K562 (cell line): ENCODE measurements around the gene LY6G6C. TPM values are rescaled to one million over a fixed set of nuclear protein-coding genes. Genes with fewer than 3 reads are reported as not detected.

Source experiments
- ATAC-seq: fragments of 200-7000 bp; cut with Tn5 transposase; 3 replicates; pipeline ENCODE4 v1.9.1; 2020; ENCODE audit warnings: moderate library complexity
- BruUV-seq: library from RNA; stranded (reverse); fragments of 400-500 nt; replicated peaks from 2 replicates; lab custom pipeline; 2021; lab: Mats Ljungman, UMichigan
- CTCF ChIA-PET: fragments of 300-600 bp; formaldehyde crosslinking; extraction: SDS; loops from one replicate; lab custom pipeline; 2021; ENCODE audit warnings: low intra/inter-chr PET ratio; lab: Yijun Ruan, JAX
- POLR2A ChIA-PET: fragments of 300-600, 350-650 bp; sonication (Branson Sonifier 250); formaldehyde crosslinking; extraction: SDS; loops from one replicate; lab custom pipeline; 2021; ENCODE audit warnings: antibody characterized with exemption, inconsistent platforms; lab: Yijun Ruan, JAX
- DNase-seq, 4 experiments: peaks; one replicate each; pipeline versions ENCODE4 v3.0.0 to v3.0.0-alpha.2; 2011 to 2018; ENCODE audit warnings: low spot score in 3 of 4, mixed read lengths in 3 of 4; ENCODE audit errors: extremely low read depth in 1 of 4
- FAIRE-seq: peaks from 2 replicates; lab custom pipeline; 2011; peaks lifted over from hg19 to GRCh38; lab: Jason Lieb, UNC
- H2AFZ ChIP-seq: 2 replicates; pipeline ENCODE4 v1.6.0; 2011; ENCODE audit warnings: low read depth, low read length, control low read depth, inconsistent platforms
- H3K27ac ChIP-seq: fragments of 200-600 bp; 3 replicates; pipeline ENCODE4 v1.8.0; 2011; ENCODE audit warnings: low read depth, mild to moderate bottlenecking, control low read depth, inconsistent platforms, low read length, moderate library complexity, mixed read lengths; ENCODE audit errors: extremely low read depth
- H3K27me3 ChIP-seq, 2 experiments: fragments of 300-600 bp in 1 of 2; 2 replicates in 1 of 2; 3 replicates in 1 of 2; pipeline versions ENCODE4 v1.6.0 to v1.8.0; 2011; ENCODE audit warnings: inconsistent platforms in 2 of 2, low read length in 2 of 2, mild to moderate bottlenecking in 1 of 2, mixed read lengths in 1 of 2, moderate library complexity in 1 of 2; ENCODE audit not compliant: control insufficient read depth in 2 of 2, insufficient read depth in 2 of 2
- H3K36me3 ChIP-seq: fragments of 300-600 bp; 3 replicates; pipeline ENCODE4 v1.8.0; 2011; ENCODE audit warnings: mild to moderate bottlenecking, low read length, inconsistent platforms; ENCODE audit not compliant: control insufficient read depth, insufficient read depth
- H3K4me1 ChIP-seq, 2 experiments: fragments of 200-600 bp in 1 of 2; replicated peaks in 1 of 2; 2 replicates in 1 of 2; 3 replicates in 1 of 2; pipeline versions ENCODE4 v1.5.1 to v1.8.0; 2011; ENCODE audit warnings: inconsistent platforms in 2 of 2, low read length in 2 of 2, mild to moderate bottlenecking in 1 of 2, mixed read lengths in 1 of 2, moderate library complexity in 1 of 2; ENCODE audit not compliant: control insufficient read depth in 2 of 2, insufficient read depth in 2 of 2
- H3K4me2 ChIP-seq: 2 replicates; pipeline ENCODE4 v1.6.1; 2011; ENCODE audit warnings: low read length, control low read depth, inconsistent platforms, mixed read lengths; ENCODE audit not compliant: insufficient read depth
- H3K4me3 ChIP-seq: fragments of 200-600 bp; sonication (generic), shearing (Covaris generic); 2 replicates; pipeline ENCODE4 v1.5.1; 2016; ENCODE audit warnings: control low read depth, inconsistent platforms
- H3K79me2 ChIP-seq: fragments of 200-600 bp; 3 replicates; pipeline ENCODE4 v1.8.0; 2011; ENCODE audit warnings: low read length, inconsistent platforms; ENCODE audit not compliant: control insufficient read depth, insufficient read depth
- H3K9ac ChIP-seq, 2 experiments: 2 replicates each; pipeline versions ENCODE4 v1.6.0 to v1.6.1; 2011; ENCODE audit warnings: low read depth in 2 of 2, low read length in 2 of 2, control low read depth in 1 of 2, inconsistent platforms in 1 of 2, mild to moderate bottlenecking in 1 of 2, mixed read lengths in 1 of 2; ENCODE audit not compliant: insufficient read depth in 1 of 2
- H3K9me1 ChIP-seq: one replicate; pipeline ENCODE4 v1.6.0; 2011; ENCODE audit warnings: inconsistent platforms, mild to moderate bottlenecking, low read length, moderate library complexity; ENCODE audit not compliant: control insufficient read depth, insufficient read depth
- H3K9me3 ChIP-seq: replicated peaks from 2 replicates; pipeline ENCODE4 v1.5.1; 2011; ENCODE audit warnings: low read depth, low read length, inconsistent platforms; ENCODE audit not compliant: control insufficient read depth, insufficient read depth
- H4K20me1 ChIP-seq: replicated peaks from 2 replicates; pipeline ENCODE4 v1.6.1; 2011; ENCODE audit warnings: low read length, inconsistent platforms, mixed read lengths; ENCODE audit not compliant: control insufficient read depth, insufficient read depth
- BRCA1 ChIP-seq, 2 experiments: fragments of 450-650 bp in 1 of 2; sonication (generic) in 1 of 2; formaldehyde crosslinking in 1 of 2; IDR thresholded peaks; 2 replicates each; pipeline versions ENCODE4 v1.5.0 to v1.6.1; 2017 to 2020; ENCODE audit warnings: mild to moderate bottlenecking in 1 of 2, missing genetic modification reagents in 1 of 2
- CBFA2T3 ChIP-seq: fragments of 450-650 bp; IDR thresholded peaks from 2 replicates; pipeline ENCODE4 v1.6.1; 2017
- MEF2A ChIP-seq: IDR thresholded peaks from 2 replicates; pipeline ENCODE4 v1.6.1; 2011; ENCODE audit warnings: low read depth, mild to moderate bottlenecking, low read length, moderate library complexity; ENCODE audit not compliant: control insufficient read depth
- MYNN ChIP-seq, 2 experiments: sonication (generic); formaldehyde crosslinking in 1 of 2; IDR thresholded peaks; 2 replicates each; pipeline versions ENCODE4 v1.5.0 to v1.6.1; 2016 to 2020; ENCODE audit warnings: antibody characterized with exemption in 1 of 2, missing genetic modification reagents in 1 of 2
- NR2C2 ChIP-seq, 2 experiments: fragments of 200-800 bp in 1 of 2; sonication (Bioruptor generic) in 1 of 2; sonication (generic) in 1 of 2; formaldehyde crosslinking in 1 of 2; IDR thresholded peaks; 2 replicates each; pipeline versions ENCODE4 v1.6.1 to v1.8.0; 2016 to 2022; ENCODE audit warnings: mild to moderate bottlenecking in 1 of 2, missing compliant biosample characterization in 1 of 2, missing genetic modification characterization in 1 of 2, missing genetic modification reagents in 1 of 2
- SMC3 ChIP-seq: conservative IDR thresholded peaks from 2 replicates; pipeline ENCODE4 v1.6.1; 2011; ENCODE audit warnings: low read depth, low read length, improper control_type of control experiment; ENCODE audit not compliant: insufficient read depth
- STAG1 ChIP-seq: sonication (generic); formaldehyde crosslinking; IDR thresholded peaks from 2 replicates; pipeline ENCODE4 v1.5.0; 2020; ENCODE audit warnings: missing genetic modification reagents, borderline replicate concordance
- TEAD4 ChIP-seq, 2 experiments: sonication (generic) in 1 of 2; formaldehyde crosslinking in 1 of 2; IDR thresholded peaks; 2 replicates each; pipeline versions ENCODE4 v1.6.1 to v1.8.0; 2012 to 2022; ENCODE audit warnings: borderline replicate concordance in 1 of 2, inconsistent platforms in 1 of 2, low read length in 1 of 2, mild to moderate bottlenecking in 1 of 2, missing genetic modification reagents in 1 of 2
- ZBTB7A ChIP-seq: IDR thresholded peaks from 2 replicates; pipeline ENCODE4 v1.6.1; 2011; ENCODE audit warnings: low read depth, mild to moderate bottlenecking, low read length, moderate library complexity, borderline replicate concordance; ENCODE audit not compliant: control insufficient read depth
- ZNF212 ChIP-seq: fragments of 450-650 bp; formaldehyde crosslinking; IDR thresholded peaks from 2 replicates; pipeline ENCODE4 v1.4.0; 2020; ENCODE audit warnings: mild to moderate bottlenecking
- ZNF699 ChIP-seq: fragments of 250-450 bp; sonication (Bioruptor Pico); IDR thresholded peaks from 2 replicates; pipeline ENCODE4 v1.8.0; 2021; ENCODE audit warnings: mild to moderate bottlenecking, moderate library complexity; ENCODE audit not compliant: insufficient replicate concordance
- WGBS: fragments of 100-300 bp; shearing (Covaris generic); methylation state at CpG from one replicate; pipeline ENCODE4 v1.1.6; 2016; ENCODE audit warnings: low coverage, mixed read lengths; ENCODE audit not compliant: insufficient coverage; ENCODE audit errors: missing lambda C conversion rate; 5-methylcytosine and 5-hydroxymethylcytosine counted together
- in situ Hi-C: fragments of 300-500 bp; cut with MboI; formaldehyde crosslinking; loops from 4 replicates; pipeline ENCODE4 v1.15.0; 2018; ENCODE audit warnings: inconsistent platforms, mixed read lengths
- intact Hi-C: fragments of 100-400 bp; cut with micrococcal nuclease; formaldehyde crosslinking; loops from 2 replicates; pipeline ENCODE4 v1.14.2; 2022
- polyA plus RNA-seq, 8 experiments: library from polyadenylated mRNA; depleted of rRNA in 4 of 8; stranded (reverse) in 5 of 8; unstranded in 3 of 8; fragments of >200 nt; fragmentation: Nextera tagmentation in 2 of 8; fragmentation: Illumina TruSeq in 1 of 8; extraction: Ambion mirVana in 2 of 8; extraction: Trizol in 1 of 8; gene quantifications; 2 replicates each; pipeline versions ENCODE4 v1.2.1 to v1.2.3, GENCODE V29; 2011 to 2014; ENCODE audit warnings: inconsistent platforms in 1 of 8, missing spikeins in 1 of 8
- total RNA-seq, 7 experiments: library from RNA; depleted of rRNA in 6 of 7; stranded (reverse); fragments of >200 nt in 6 of 7; fragmentation: Illumina TruSeq in 2 of 7; extraction: Trizol in 2 of 7; gene quantifications; 2 replicates each; pipeline versions ENCODE4 v1.2.1 to v1.2.3, GENCODE V29; 2011 to 2021; ENCODE audit warnings: low replicate concordance in 1 of 7
- TF ChIP-seq, protein P1 (sequence below): fragments of 450-650 bp; IDR thresholded peaks from 2 replicates; pipeline ENCODE4 v1.6.1; 2018; ENCODE audit not compliant: partially characterized antibody
- TF ChIP-seq, protein P2 (sequence below): fragments of 250-450 bp; sonication (Bioruptor Pico); IDR thresholded peaks from 2 replicates; pipeline ENCODE4 v1.8.0; 2021; ENCODE audit warnings: moderate library complexity, mild to moderate bottlenecking, inconsistent platforms

LY6G6C gene
- total and polyA plus RNA-seq, 9 of the 15 experiments (the other 6 are each of a cell fraction or from before 2014, with no cell fraction given) = 0.06 to 0.20 TPM; not detected in 7

DNA sequence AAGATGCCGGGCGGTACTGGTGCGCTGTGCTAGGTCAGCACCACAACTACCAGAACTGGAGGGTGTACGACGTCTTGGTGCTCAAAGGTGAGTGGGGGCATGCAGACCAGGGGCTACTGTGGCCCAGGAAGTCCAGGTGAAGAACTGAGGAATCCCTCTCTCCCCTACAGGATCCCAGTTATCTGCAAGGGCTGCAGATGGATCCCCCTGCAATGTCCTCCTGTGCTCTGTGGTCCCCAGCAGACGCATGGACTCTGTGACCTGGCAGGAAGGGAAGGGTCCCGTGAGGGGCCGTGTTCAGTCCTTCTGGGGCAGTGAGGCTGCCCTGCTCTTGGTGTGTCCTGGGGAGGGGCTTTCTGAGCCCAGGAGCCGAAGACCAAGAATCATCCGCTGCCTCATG is 13.8 kb downstream of the LY6G6C start:
- ChIA-PET POLR2A (interaction anchor here (1.1 to 12.4 kb wide), 5 partner anchors 8 to 56 kb away, joined by 3 to 223 read pairs (median 7); partner anchors contain the start of genes DDAH2, LY6G6C, LY6G6D and MPIG6B), CTCF (no interaction called here)
- FAIRE-seq = no peak
- Histone ChIP-seq H3K27me3 (no peaks in the 10 kb centered on the region), H3K36me3 (no peaks in the 10 kb centered on the region), H3K9me3 (no peaks in the 10 kb centered on the region), H3K27ac (no peak overlapping the region), H3K4me1 (peaks cover 29 to 40% of the 10 kb centered on the region in 2 experiments), H3K4me3 (no peak overlapping the region), H3K9me1 (no peaks in the 10 kb centered on the region), H3K4me2 (no peak overlapping the region), H3K9ac (peak overlapping the region in 1 of 2 experiments; percentile 23; a peak in 2 of 4 replicates), H3K79me2 (peaks cover 8% of the 10 kb centered on the region), H2AFZ (peak overlapping the region; percentile 91; the same call in 1 of the 2 replicates), H4K20me1 (no peaks in the 10 kb centered on the region)
- ATAC-seq = no peak
- intact Hi-C loops = no loop called here
- in situ Hi-C loops = no loop called here
- 81% methylated on average over 10 of the region's 10 CpGs for whole genome bisulfite sequencing
- no TSS peak for BruUV-seq
- DNase-seq = no peak
- TF ChIP-seq ZNF212 (CRISPR knock-in tag) (no peak), ZBTB7A (peak; percentile 14; the same call in 1 of the 2 replicates), ZNF699 (CRISPR knock-in tag) (no peak), TEAD4 (IDR thresholded peaks at IDR 0.05; ENCODE audit: low read length) (no peak), TEAD4 (CRISPR knock-in tag; IDR thresholded peaks at IDR 0.05; ENCODE audit: borderline replicate concordance) (0 out of 2 replicates have a peak, but pooled peaks have one; percentile 13), MYNN (IDR thresholded peaks at IDR 0.05) (no peak), MYNN (CRISPR knock-in tag; IDR thresholded peaks at IDR 0.05) (0 out of 2 replicates have a peak, but pooled peaks have one; percentile 25), STAG1 (CRISPR knock-in tag) (0 out of 2 replicates have a peak, but pooled peaks have one; percentile 31), BRCA1 (IDR thresholded peaks at IDR 0.05) (no peak), BRCA1 (CRISPR knock-in tag; IDR thresholded peaks at IDR 0.05) (0 out of 2 replicates have a peak, but pooled peaks have one; percentile 79), NR2C2 (CRISPR knock-in tag; IDR thresholded peaks at IDR 0.05) (no peak), NR2C2 (tag; IDR thresholded peaks at IDR 0.05) (no peak), CBFA2T3 (no peak), SMC3 (no peak), MEF2A (no peak)
- TF ChIP-seq, protein P1, sequence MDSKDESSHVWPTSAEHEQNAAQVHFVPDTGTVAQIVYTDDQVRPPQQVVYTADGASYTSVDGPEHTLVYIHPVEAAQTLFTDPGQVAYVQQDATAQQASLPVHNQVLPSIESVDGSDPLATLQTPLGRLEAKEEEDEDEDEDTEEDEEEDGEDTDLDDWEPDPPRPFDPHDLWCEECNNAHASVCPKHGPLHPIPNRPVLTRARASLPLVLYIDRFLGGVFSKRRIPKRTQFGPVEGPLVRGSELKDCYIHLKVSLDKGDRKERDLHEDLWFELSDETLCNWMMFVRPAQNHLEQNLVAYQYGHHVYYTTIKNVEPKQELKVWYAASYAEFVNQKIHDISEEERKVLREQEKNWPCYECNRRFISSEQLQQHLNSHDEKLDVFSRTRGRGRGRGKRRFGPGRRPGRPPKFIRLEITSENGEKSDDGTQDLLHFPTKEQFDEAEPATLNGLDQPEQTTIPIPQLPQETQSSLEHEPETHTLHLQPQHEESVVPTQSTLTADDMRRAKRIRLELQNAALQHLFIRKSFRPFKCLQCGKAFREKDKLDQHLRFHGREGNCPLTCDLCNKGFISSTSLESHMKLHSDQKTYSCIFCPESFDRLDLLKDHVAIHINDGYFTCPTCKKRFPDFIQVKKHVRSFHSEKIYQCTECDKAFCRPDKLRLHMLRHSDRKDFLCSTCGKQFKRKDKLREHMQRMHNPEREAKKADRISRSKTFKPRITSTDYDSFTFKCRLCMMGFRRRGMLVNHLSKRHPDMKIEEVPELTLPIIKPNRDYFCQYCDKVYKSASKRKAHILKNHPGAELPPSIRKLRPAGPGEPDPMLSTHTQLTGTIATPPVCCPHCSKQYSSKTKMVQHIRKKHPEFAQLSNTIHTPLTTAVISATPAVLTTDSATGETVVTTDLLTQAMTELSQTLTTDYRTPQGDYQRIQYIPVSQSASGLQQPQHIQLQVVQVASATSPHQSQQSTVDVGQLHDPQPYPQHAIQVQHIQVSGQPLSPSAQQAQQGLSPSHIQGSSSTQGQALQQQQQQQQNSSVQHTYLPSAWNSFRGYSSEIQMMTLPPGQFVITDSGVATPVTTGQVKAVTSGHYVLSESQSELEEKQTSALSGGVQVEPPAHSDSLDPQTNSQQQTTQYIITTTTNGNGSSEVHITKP = no peak
- TF ChIP-seq, protein P2, sequence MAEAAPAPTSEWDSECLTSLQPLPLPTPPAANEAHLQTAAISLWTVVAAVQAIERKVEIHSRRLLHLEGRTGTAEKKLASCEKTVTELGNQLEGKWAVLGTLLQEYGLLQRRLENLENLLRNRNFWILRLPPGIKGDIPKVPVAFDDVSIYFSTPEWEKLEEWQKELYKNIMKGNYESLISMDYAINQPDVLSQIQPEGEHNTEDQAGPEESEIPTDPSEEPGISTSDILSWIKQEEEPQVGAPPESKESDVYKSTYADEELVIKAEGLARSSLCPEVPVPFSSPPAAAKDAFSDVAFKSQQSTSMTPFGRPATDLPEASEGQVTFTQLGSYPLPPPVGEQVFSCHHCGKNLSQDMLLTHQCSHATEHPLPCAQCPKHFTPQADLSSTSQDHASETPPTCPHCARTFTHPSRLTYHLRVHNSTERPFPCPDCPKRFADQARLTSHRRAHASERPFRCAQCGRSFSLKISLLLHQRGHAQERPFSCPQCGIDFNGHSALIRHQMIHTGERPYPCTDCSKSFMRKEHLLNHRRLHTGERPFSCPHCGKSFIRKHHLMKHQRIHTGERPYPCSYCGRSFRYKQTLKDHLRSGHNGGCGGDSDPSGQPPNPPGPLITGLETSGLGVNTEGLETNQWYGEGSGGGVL = no peak
